Right hindlimb (tissue), 1 donor: ENCODE data around the gene TK1.
"Not testable (repeated sequence)": the region's sequence is repeated elsewhere in the genome, so short reads cannot be mapped to it uniquely, and the experiment has no call there.

ENCODE experiments used
- DNase-seq: peaks from one replicate; pipeline ENCODE4 v3.0.0-alpha.2; 2018

TK1 gene

GRCh38 chr17:78175643-78175981, 11.2 kb downstream of the TK1 start:
- no peak for DNase-seq

- DNase-seq = no peak
Measured at GRCh38 chr17:78174870-78175642, 11.8 kb downstream of the TK1 start.

- DNase-seq = peak; percentile 46
Measured at GRCh38 chr17:78174346-78174869, 12.4 kb downstream of the TK1 start.

GRCh38 chr17:78173097-78173715, 13.6 kb downstream of the TK1 start:
- DNase-seq = no peak

DNA sequence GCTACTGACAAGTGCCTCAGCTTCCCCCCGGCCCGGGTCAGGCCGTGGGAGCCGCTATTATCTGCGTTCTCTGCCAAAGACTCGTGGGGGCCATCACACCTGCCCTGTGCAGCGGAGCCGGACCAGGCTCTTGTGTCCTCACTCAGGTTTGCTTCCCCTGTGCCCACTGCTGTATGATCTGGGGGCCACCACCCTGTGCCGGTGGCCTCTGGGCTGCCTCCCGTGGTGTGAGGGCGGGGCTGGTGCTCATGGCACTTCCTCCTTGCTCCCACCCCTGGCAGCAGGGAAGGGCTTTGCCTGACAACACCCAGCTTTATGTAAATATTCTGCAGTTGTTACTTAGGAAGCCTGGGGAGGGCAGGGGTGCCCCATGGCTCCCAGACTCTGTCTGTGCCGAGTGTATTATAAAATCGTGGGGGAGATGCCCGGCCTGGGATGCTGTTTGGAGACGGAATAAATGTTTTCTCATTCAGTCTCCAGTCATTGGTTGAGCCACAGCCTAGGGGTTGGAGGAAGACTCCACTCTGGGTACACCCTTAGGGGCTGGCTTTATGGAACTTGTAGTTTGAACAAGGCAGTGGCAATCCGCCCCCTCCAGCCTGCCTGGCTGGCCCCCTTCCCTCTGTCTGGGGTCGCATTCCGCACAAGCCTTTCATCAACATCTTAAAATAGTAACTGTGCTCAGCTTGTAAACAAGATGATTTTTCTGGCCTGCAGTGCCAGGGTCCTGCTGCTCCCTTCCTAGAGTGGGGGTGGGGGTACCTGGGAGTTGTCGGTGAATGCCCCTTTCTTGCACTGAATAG, 14.4 kb downstream of the TK1 start:
- DNase-seq = peak; percentile 39

GRCh38 chr17:78171591-78172248, 15.1 kb downstream of the TK1 start:
- not testable (repeated sequence) for DNase-seq

DNA sequence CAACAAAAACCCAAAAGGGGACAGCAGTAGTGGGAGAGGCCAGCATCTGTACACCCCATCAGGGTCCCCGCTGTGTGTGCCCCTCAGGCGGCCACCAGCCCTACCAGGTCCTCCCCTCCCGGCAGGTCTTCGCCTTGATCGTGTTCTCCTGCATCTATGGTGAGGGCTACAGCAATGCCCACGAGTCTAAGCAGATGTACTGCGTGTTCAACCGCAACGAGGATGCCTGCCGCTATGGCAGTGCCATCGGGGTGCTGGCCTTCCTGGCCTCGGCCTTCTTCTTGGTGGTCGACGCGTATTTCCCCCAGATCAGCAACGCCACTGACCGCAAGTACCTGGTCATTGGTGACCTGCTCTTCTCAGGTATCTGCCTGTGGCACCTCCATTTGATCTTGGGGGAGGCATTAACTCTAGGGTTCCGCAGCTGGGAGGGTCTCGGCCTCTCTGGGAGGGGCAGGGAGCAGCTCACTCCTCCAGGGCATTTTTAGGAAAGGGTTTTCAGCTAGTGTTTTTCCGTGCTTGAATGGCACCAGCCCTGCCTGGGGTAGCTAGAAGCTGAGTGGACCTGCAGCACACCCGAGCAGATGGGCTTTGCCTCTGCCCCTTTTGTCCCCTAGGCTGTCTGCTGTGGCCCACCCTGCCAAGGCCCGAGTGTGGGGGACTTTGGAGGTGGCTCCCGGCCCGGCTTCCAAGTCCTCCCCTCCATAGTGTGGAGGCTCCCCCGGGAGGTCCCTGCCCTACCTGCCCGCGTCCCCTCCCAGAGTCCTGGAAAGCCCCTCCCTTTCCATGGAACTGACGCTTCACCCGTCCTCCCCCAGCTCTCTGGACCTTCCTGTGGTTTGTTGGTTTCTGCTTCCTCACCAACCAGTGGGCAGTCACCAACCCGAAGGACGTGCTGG, 15.9 kb downstream of the TK1 start:
- no peak for DNase-seq

DNA sequence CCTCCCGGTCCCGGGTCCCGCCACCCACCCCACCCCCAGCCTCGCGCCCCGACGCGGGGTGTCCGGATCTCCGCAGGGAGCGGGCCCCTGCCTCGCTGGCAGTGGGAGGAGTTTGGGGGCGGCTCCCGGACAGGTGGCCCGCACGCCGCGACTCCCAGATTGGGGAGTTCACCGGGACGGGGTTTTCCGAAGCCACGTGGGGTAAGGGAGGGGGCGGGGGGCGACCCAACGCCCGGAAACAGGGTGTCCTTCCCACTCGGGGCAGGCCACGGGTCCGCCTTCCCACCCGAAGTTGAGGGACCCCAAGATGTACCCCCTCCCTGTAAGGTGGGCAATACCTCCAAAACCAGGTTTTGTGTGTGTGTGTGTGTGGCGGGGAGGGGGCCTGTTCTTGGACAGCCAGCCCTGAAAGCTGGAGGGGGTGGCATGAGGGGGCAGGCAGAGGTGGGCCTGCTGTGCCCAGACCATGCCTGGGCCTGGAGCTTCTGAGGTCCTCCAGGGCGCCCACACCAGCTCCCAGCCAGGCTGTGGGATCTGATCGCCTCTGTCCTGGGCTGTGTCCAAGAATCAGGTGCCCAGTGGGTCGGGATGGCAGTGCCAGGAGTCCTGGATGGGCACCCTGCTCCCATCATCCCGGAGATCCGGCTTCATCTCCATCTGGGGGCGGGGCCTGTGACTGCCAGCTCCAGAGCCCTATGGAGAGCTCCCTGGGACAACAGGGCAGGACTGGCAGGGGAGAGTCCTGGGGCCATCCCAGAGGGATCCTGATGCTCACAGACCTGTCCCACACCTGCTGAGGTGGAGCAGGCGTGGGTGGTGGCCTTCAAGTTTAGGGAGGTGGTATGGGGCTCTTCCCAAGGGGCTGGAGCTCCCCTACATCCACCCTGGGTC, 17.7 kb downstream of the TK1 start:
- DNase-seq = no peak

GRCh38 chr17:78168242-78168902, 18.5 kb downstream of the TK1 start, which contains the start of gene SYNGR2:
TSS of gene SYNGR2 (plus strand) at chr17:78168581. CDS start at chr17:78168617, 36 bp downstream.
- peak; percentile 73 for DNase-seq

DNA sequence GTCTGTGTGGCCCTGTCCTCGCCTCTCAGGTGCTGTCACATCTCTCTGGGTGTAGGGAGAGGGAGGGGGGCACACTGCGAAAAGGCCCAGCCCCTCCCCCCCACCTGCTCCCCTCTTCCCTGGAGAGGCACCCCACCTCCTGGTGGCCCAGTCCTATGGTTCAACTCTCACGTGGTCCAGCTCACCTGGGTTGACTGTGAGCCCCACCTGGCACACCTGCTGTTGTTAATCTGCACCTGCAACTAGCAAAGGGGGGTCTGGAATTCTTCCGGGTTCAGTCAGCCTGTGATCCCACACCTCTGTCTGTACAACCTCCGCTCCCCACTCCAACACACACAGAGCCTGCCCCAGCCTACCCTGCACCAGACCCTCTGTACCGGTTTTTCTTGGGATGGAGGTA, 20.4 kb downstream of the TK1 start:
- no peak for DNase-seq

DNA sequence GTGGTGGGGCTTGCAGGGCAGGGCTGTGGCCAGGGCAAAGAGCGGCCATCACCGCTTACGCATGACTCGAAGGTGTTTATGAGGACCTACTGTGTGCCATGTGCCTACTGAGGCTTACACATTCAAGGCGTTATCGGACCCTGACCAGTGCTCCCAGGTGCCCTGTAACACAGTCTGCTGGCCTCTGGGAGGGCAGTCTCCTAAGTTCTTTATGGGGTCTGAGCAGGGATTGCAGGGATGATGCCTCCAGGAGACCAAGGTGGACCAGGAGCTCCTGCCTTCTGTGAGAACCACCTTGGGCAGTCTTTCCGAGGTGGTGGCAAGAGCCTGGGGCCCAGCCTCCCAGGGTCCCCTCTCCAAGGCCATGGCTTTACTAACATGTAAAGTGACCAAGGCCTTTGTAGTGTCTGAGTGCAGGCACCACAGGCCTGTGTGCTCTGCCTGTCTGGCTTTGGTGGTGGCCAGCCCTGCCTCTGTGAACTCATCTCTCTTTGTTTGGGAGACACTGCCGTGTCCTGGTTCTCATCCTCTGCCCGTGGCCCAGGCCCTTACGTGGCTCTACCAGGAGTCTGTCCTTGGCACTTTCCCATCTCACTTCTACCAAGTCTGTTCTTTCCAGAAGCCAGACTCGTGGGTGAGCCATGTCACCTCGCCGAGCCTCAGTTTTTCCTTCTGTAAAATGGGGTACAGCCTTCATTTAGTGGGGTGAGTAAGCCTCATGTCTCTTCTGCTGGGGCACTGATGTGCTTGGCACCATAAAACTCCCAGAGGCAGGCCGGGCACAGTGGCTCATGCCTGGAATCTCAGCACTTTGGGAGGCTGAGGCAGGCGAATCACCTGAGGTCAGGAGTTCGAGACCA, 21.9 kb downstream of the TK1 start:
- no peak for DNase-seq

DNA sequence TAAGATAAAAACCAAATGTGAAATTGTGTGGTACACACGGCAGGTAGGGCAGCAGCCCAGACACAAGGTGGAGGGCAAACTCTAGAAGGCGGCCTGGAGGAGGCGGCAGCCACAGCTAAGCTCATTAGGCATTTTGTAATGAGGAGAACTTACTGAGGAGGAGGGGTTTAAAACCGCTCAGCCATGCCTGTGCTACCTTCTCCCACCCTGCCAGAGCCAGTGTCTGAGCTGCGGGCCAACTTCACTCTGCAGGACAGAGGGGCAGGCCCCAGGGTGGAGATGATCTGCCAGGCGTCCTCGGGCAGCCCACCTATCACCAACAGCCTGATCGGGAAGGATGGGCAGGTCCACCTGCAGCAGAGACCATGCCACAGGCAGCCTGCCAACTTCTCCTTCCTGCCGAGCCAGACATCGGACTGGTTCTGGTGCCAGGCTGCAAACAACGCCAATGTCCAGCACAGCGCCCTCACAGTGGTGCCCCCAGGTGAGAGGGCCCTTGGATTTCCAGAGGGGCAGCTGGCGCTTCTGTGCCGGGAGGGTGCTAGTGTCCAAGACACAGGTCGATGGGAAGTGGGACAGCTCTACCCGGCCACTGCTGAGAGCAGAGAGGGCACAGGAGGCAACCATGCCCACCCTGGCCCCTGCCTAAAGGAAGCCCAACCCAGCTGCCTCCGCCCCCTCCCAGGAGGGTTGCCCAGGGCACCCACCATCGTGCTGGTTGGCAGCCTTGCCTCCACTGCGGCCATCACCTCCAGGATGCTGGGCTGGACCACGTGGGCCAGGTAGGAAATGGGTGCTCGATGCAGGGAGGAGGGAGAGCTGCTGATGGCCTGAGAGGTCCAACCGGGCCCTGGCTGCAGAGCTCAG, 22.7 kb downstream of the TK1 start:
- DNase-seq = no peak

DNA sequence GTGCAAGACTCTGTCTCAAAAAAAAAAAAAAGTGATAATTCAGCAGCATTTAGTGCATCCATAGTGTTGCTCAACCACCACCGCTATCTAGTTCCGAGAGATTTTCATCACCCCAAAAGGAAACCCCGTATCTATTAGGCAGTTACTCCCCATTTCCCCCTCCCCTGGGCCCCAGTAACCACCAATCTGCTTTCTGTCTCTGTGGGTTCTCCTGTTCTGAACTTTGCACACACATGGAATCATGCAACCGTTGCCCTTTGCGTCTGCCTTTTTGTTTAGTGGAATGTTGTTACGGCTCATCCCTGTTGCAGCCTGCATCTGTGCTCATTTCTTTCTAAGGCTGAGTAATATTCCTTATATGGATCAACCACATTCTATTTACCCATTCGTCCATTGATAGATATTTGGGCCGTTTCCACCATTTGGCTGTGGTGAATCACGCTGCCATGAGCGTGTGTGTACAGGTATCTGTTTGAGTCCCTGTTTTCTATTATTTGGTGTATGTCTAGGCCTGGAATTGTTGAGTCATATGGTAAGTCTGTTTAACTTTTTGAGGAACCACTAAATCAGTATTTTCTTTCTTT, 27.2 kb downstream of the TK1 start:
- no peak for DNase-seq

- no peak for DNase-seq
Measured at GRCh38 chr17:78154903-78155811, 31.7 kb downstream of the TK1 start.

- no peak for DNase-seq
Measured at GRCh38 chr17:78151514-78152008, 35.3 kb downstream of the TK1 start.

- DNase-seq = no peak
Measured at GRCh38 chr17:78148286-78149016, 38.4 kb downstream of the TK1 start.
